B cell (primary cell): Measurements from ENCODE around the gene KLHDC8B. TPM values are rescaled to one million over a fixed set of nuclear protein-coding genes. Genes with fewer than 3 reads are reported as not detected.

Experiments used
- ATAC-seq: fragments of 200-7000 bp; cut with Tn5 transposase; one replicate; pipeline ENCODE4 v1.10.0; 2021; ENCODE audit warnings: low read depth, mild to moderate bottlenecking, moderate number of reproducible peaks, moderate library complexity
- CTCF ChIA-PET: fragments of 350-600 bp; sonication (Branson Sonifier 250); formaldehyde crosslinking; loops from one replicate; lab custom pipeline; 2021; ENCODE audit warnings: antibody characterized with exemption, inconsistent platforms; lab: Charles Lee
- POLR2A ChIA-PET: fragments of 350-600 bp; sonication (Branson Sonifier 250); formaldehyde crosslinking; loops from one replicate; lab custom pipeline; 2021; ENCODE audit warnings: antibody characterized with exemption; lab: Charles Lee
- DNase-seq: peaks from one replicate; pipeline ENCODE4 v3.0.0; 2013
- H2AFZ ChIP-seq: 2 replicates; pipeline ENCODE4 v1.6.1; 2012; ENCODE audit warnings: mild to moderate bottlenecking, low read depth, low read length; ENCODE audit not compliant: insufficient read depth, poor library complexity, severe bottlenecking
- H3K27ac ChIP-seq, 2 donors: 1 replicate in 1 of 2; 2 replicates in 1 of 2; pipeline ENCODE4 v1.5.1; 2012 to 2013; ENCODE audit warnings: low read length in 2 of 2, mild to moderate bottlenecking in 2 of 2, moderate library complexity in 1 of 2
- H3K27me3 ChIP-seq, 4 experiments: fragments of 200-600 bp in 1 of 4; sonication (generic) in 1 of 4; replicated peaks in 1 of 4; 1 replicate in 2 of 4; 2 replicates in 2 of 4; pipeline versions ENCODE4 v1.6.1 to v1.7.0; 2013 to 2016; ENCODE audit warnings: low read length in 3 of 4, mild to moderate bottlenecking in 2 of 4, mixed read lengths in 1 of 4, moderate library complexity in 1 of 4; ENCODE audit not compliant: insufficient read depth in 4 of 4, control insufficient read depth in 3 of 4; ENCODE audit errors: control extremely low read depth in 1 of 4
- H3K36me3 ChIP-seq, 2 experiments: replicated peaks in 1 of 2; 1 replicate in 1 of 2; 2 replicates in 1 of 2; pipeline versions ENCODE4 v1.6.1 to v1.7.1; 2013; ENCODE audit warnings: low read length in 1 of 2; ENCODE audit not compliant: insufficient read depth in 2 of 2, control insufficient read depth in 1 of 2; ENCODE audit errors: control extremely low read depth in 1 of 2, extremely low read depth in 1 of 2
- H3K4me1 ChIP-seq, 2 donors: fragments of 200-600 bp in 1 of 2; sonication (generic) in 1 of 2; 1 replicate in 1 of 2; 2 replicates in 1 of 2; pipeline versions ENCODE4 v1.5.1 to v1.6.1; 2013 to 2017; ENCODE audit warnings: low read length in 2 of 2; ENCODE audit not compliant: control insufficient read depth in 2 of 2, insufficient read depth in 2 of 2
- H3K4me2 ChIP-seq: replicated peaks from 2 replicates; pipeline ENCODE3; 2012; ENCODE audit warnings: mild to moderate bottlenecking, low read depth, low read length; ENCODE audit not compliant: poor library complexity, severe bottlenecking
- H3K4me3 ChIP-seq, 5 experiments: fragments of 200-600 bp in 1 of 5; sonication (generic) in 1 of 5; 1 replicate in 3 of 5; 2 replicates in 2 of 5; pipeline versions ENCODE4 v1.5.1 to v1.7.0; 2011 to 2016; ENCODE audit warnings: low read length in 4 of 5, mild to moderate bottlenecking in 4 of 5, low read depth in 2 of 5, control low read depth in 1 of 5, moderate library complexity in 1 of 5; ENCODE audit not compliant: insufficient read depth in 1 of 5; ENCODE audit errors: control extremely low read depth in 1 of 5, extremely low read depth in 1 of 5
- H3K79me2 ChIP-seq: fragments of 200-600 bp; sonication (generic); one replicate; pipeline ENCODE4 v1.6.0; 2016; ENCODE audit warnings: low read length; ENCODE audit not compliant: control insufficient read depth, insufficient read depth
- H3K9ac ChIP-seq: fragments of 200-600 bp; sonication (generic); 2 replicates; pipeline ENCODE4 v1.6.1; 2017; ENCODE audit warnings: mild to moderate bottlenecking, low read length, moderate library complexity
- H3K9me3 ChIP-seq, 3 donors: one replicate each; pipeline versions ENCODE4 v1.6.1 to v1.7.1; 2013; ENCODE audit warnings: low read length in 2 of 3; ENCODE audit not compliant: control insufficient read depth in 2 of 3, insufficient read depth in 1 of 3; ENCODE audit errors: control extremely low read depth in 1 of 3
- H4K20me1 ChIP-seq: 2 replicates; pipeline ENCODE4 v1.6.0; 2012; ENCODE audit warnings: mild to moderate bottlenecking, low read length; ENCODE audit not compliant: insufficient read depth, control insufficient read depth, poor library complexity, severe bottlenecking
- H3K27ac Mint-ChIP-seq: one replicate; pipeline ENCODE4 v1.8.0; 2021; ENCODE audit warnings: mixed read lengths
- H3K27me3 Mint-ChIP-seq: one replicate; pipeline ENCODE4 v1.8.0; 2021; ENCODE audit warnings: mixed read lengths
- H3K4me1 Mint-ChIP-seq: one replicate; pipeline ENCODE4 v1.8.0; 2021; ENCODE audit warnings: mixed read lengths
- H3K4me3 Mint-ChIP-seq: one replicate; pipeline ENCODE4 v1.8.0; 2021; ENCODE audit warnings: mixed read lengths
- H3K9me3 Mint-ChIP-seq: one replicate; pipeline ENCODE4 v1.8.0; 2022; ENCODE audit warnings: mixed read lengths; ENCODE audit not compliant: insufficient read depth
- EZH2 ChIP-seq: IDR thresholded peaks from 2 replicates; pipeline ENCODE4 v1.6.1; 2012; ENCODE audit warnings: borderline replicate concordance, low read depth, mild to moderate bottlenecking, moderate library complexity, low read length; ENCODE audit not compliant: insufficient read depth, poor library complexity, severe bottlenecking
- whole genome bisulfite sequencing: methylation state at CpG from one replicate; pipeline ENCODE4 v1.1.5; 2013; ENCODE audit warnings: missing lambda C conversion rate; ENCODE audit not compliant: insufficient coverage; 5-methylcytosine and 5-hydroxymethylcytosine counted together
- intact Hi-C: fragments of 100-400 bp; cut with micrococcal nuclease; formaldehyde crosslinking; loops from one replicate; pipeline ENCODE4 v1.10.0; 2022
- polyA plus RNA-seq: library from polyadenylated mRNA; depleted of rRNA; stranded (reverse); fragments of >200 nt; gene quantifications from 2 replicates; pipeline ENCODE4 v1.2.3, GENCODE V29; 2012
- total RNA-seq, 2 donors: library from RNA; stranded (reverse); fragments of 120-200 nt in 1 of 2; gene quantifications; 1 replicate in 1 of 2; 2 replicates in 1 of 2; pipeline versions ENCODE4 v1.2.3 to v1.2.4, GENCODE V29; 2013 to 2022
- TF ChIP-seq, protein P1 (sequence below): fragments of 200-600 bp; IDR thresholded peaks from one replicate; pipeline ENCODE4 v1.8.0; 2022; ENCODE audit warnings: antibody characterized with exemption, mild to moderate bottlenecking

Gene KLHDC8B
- total and polyA plus RNA-seq, 2 donors (not counting 1 experiment from before 2014, with no cell fraction given), result 0.43 to 3.6 TPM

DNA sequence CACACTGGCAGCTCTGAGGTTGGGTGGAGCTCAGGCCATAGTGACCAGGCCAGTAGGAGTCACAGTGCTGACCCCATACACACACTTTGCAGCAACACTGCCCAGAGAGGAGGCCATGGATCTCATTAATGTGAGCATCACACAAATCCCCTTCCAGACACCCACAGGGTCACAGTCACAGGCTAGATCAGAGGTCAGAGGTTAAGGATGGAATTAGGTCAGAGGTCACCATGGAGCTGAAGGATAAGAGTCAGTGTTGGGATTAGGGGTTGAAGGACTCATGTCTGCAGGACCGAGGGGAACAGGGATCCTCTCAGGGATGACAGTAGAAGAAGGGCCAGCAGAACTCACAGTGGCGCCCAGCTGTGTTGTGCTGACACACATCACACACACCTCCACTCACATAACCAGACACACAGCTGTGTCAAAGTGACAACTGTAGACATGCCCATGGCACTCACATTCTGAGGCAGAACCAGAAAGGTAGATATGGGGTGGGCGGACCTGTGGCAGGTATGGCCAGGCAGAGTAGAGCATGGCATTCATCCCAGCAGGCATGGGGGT, 18.0 kb upstream of the KLHDC8B start:
- Mint-ChIP-seq H3K4me1 (peaks cover 2% of the 10 kb centered on the region), H3K9me3 (no peaks in the 10 kb centered on the region), H3K4me3 (no peak overlapping the region), H3K27me3 (no peaks in the 10 kb centered on the region), H3K27ac (no peak overlapping the region)
- Histone ChIP-seq H2AFZ (no peak overlapping the region), H3K27ac (no peak overlapping the region), H3K9me3 (no peaks in the 10 kb centered on the region), H3K9ac (no peak overlapping the region), H3K27me3 (no peaks in the 10 kb centered on the region), H4K20me1 (no peaks in the 10 kb centered on the region), H3K4me2 (no peak overlapping the region), H3K36me3 (no peaks in the 10 kb centered on the region), H3K4me3 (no peak overlapping the region), H3K4me1 (no peaks in the 10 kb centered on the region), H3K79me2 (no peaks in the 10 kb centered on the region)
- WGBS, result 100% methylated on average over 1 of the region's 3 CpGs
- TF ChIP-seq EZH2, result no peak
- TF ChIP-seq, protein P1, sequence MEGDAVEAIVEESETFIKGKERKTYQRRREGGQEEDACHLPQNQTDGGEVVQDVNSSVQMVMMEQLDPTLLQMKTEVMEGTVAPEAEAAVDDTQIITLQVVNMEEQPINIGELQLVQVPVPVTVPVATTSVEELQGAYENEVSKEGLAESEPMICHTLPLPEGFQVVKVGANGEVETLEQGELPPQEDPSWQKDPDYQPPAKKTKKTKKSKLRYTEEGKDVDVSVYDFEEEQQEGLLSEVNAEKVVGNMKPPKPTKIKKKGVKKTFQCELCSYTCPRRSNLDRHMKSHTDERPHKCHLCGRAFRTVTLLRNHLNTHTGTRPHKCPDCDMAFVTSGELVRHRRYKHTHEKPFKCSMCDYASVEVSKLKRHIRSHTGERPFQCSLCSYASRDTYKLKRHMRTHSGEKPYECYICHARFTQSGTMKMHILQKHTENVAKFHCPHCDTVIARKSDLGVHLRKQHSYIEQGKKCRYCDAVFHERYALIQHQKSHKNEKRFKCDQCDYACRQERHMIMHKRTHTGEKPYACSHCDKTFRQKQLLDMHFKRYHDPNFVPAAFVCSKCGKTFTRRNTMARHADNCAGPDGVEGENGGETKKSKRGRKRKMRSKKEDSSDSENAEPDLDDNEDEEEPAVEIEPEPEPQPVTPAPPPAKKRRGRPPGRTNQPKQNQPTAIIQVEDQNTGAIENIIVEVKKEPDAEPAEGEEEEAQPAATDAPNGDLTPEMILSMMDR, result no peak
- DNase-seq, result no peak
- no peak for ATAC-seq
- CTCF ChIA-PET, result interaction anchor here (0.8 kb wide), 1 partner anchor 165 kb away, joined by 3 read pairs; no protein-coding TSS in a partner anchor
- intact Hi-C loops, result no loop called here
- POLR2A ChIA-PET, result no interaction called here

DNA sequence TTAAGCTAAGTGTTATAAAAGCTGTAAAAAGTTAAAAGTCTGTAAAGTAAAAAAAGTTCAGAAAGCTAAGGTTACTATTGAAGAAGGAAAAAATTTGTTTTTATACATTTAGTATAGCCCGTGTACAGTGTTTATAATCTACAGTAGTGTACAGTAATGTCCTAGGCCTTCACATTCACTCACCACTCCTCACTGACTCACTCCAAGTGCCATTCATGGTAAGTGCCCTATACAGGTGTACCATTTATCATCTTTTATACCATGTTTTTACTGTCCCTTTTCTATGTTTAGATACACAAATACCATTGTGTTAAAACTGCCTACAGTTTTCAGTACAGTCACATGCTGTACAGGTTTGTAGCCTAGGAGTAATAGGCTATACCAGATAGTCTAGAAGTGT, 14.1 kb upstream of the KLHDC8B start:
- no peak overlapping the region for H3K27ac Mint-ChIP-seq
- CTCF ChIA-PET, result interaction anchor here (0.6 to 6.1 kb wide), 6 partner anchors 8 to 255 kb away, joined by 3 to 69 read pairs (median 5); partner anchors contain the start of genes P4HTM and QRICH1
- no CpG with 5 or more reads among the region's 1 CpG for WGBS

More for the DNA sequence above, 14.1 kb upstream of the KLHDC8B start:
- ATAC-seq (no peak), DNase-seq (no peak)
- POLR2A ChIA-PET, result interaction anchor here (0.6 kb wide), 2 partner anchors 51 to 345 kb away, joined by 3 to 6 read pairs; no protein-coding TSS in a partner anchor
- TF ChIP-seq, protein P1, result no peak
- TF ChIP-seq EZH2, result no peak
- Histone ChIP-seq H3K79me2 (no peaks in the 10 kb centered on the region), H3K27me3 (no peaks in the 10 kb centered on the region), H3K4me1 (no peaks in the 10 kb centered on the region), H3K4me2 (no peak overlapping the region), H3K27ac (no peak overlapping the region), H2AFZ (no peak overlapping the region), H3K36me3 (peaks cover 0 to 8% of the 10 kb centered on the region in 2 experiments), H3K9me3 (no peaks in the 10 kb centered on the region), H3K9ac (no peak overlapping the region), H4K20me1 (peaks cover 4% of the 10 kb centered on the region), H3K4me3 (no peak overlapping the region)
- Mint-ChIP-seq H3K4me1 (peaks cover 4% of the 10 kb centered on the region), H3K4me3 (no peak overlapping the region), H3K9me3 (no peaks in the 10 kb centered on the region), H3K27me3 (no peaks in the 10 kb centered on the region)
- intact Hi-C loops, result no loop called here
